NCI-H2196 treated with DMSO at 0.1 percent for 48 hours (cell line): ENCODE measurements around the gene SLC44A3.
"Not testable (repeated sequence)": the region's sequence is repeated elsewhere in the genome, so short reads cannot be mapped to it uniquely, and the experiment has no call there.

Experiments
- DNase-seq: peaks from one replicate; lab custom pipeline; 2025; ENCODE audit not compliant: unreplicated experiment; lab: John Stamatoyannopoulos, UW

SLC44A3 gene

DNA sequence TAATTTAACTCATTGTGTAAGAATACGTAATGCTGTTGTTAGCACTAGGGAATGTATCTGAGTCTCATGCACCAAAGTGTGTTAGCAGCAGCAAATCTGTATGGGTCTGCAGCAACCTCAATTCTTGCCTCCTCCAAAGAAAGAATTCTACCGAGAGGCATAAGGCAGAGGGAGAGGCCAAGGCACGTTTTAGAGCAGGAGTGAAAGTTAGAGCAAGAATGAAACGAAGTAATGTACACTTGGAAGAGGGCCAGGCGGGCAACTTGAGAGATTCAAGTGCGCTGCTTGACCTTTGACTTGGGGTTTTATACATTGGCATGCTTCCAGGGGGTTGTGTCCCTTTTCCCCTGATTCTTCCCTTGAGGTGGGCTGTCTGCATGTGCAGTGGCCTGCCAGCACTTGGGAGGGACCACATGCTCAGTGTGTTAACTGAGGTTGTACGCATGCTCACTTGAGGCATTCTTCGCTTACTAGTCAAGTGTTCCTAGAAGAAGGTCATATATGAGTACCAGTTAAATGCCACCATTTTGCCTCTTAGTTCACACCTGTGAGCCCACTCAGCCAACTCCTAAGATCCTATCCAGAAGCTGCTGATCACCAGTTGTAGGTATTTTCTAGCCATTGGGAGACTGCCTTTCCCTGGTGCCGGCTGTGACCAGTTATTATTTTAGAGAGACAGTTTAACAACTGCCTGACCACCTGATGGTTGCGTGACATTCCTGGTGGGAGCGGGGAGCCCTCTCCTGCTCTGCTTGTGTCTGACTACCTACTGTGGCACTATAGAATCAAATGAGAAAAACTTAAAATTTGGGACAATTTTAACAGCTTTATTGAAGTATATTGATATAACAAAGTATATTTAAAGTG is 109.4 kb downstream of the SLC44A3 start:
- no peak for DNase-seq

DNA sequence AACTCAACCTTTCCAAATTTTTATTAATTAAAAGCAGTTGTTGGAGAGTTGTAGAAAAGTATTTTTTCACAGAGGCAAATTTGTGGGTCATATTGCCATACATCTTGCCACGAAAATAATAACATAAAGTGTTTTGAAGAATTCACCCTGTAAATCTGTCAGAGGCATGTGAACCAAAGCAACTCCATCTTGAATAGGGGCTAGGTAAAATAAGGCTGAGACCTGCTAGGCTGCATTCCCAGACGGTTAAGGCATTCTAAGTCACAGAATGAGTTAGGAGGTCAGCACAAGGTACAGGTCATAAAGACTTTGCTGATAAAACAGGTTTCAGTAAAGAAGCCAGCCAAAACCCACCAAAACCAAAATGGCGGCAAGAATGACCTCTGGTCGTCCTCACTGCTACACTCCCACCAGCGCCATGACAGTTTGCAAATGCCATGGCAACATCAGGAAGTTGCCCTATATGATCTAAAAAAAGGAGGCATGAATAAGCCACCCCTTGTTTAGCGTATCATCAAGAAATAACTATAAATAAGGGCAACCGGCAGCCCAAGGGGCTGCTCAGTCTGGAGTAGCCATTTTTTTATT is 111.2 kb downstream of the SLC44A3 start:
- DNase-seq: no peak

- DNase-seq: no peak
Measured at GRCh38 chr1:94934551-94934950, 114.4 kb downstream of the SLC44A3 start.

GRCh38 chr1:94935034-94935433 is 114.9 kb downstream of the SLC44A3 start:
- DNase-seq: no peak

DNA sequence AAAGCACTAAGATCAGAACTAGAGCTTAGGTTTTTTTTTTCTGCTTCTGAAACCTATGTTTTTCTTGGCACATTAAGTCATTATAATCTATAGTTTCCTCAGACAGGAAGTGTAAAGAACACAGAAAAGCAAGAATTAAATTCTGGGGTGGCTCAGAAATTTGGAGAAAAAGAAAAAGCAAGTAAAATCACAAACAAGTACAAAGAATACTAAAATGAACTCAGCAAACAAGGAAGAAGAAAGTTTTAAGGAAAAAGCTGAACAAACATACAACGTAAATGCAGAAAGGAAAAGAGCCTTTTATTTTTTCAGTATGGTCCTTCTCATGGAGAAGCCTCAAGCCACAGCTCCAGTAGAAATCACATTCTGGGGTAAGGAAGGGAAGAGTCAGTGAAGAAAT is 115.3 kb downstream of the SLC44A3 start:
- DNase-seq: no peak

- DNase-seq: no peak
Measured at GRCh38 chr1:94936861-94937620, 116.9 kb downstream of the SLC44A3 start.

DNA sequence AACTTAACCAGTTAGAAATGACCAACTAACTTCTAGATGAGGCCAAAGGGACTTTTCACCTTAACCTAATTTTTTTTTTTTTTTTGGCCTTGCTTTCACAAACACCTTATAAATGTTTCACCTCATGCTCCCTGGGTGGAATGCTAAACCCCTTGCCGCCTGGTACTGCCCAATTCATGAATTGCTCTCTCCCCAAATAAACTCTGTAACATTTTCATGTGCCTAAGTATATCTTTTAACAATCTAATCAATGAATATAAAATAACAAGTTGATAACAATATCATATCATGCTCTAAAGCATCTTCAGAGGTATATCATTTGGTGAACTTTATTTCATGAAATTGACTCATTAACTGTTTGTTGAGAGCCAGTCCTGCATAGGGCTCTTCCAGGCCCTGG is 117.7 kb downstream of the SLC44A3 start:
- no peak for DNase-seq

GRCh38 chr1:94940738-94941137 is 120.6 kb downstream of the SLC44A3 start:
- DNase-seq: no peak

DNA sequence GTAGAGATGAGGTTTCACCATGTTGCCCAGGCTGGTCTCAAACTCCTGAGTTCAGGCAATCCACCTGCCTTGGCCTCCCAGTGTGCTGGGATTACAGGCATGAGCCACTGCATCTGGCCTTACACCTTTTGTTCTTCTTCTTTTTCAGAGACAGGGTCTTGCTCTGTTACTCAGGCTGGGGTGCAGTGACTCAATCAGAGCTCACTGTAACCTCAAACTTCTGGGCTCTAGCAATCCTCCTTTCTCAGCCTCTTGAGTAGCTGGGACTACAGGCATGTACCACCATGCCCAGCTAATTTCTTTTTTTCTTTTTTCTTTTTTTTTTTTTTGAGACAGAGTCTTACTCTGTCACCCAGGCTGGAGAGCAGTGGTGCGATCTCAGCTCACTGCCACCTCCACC is 121.3 kb downstream of the SLC44A3 start:
- not testable (repeated sequence) for DNase-seq

GRCh38 chr1:94942171-94943128 is 122.3 kb downstream of the SLC44A3 start:
- DNase-seq: no peak
